HG03457 (cell line): ENCODE results near the gene CD6.

Experiments
- ATAC-seq: cut with Tn5 transposase; IDR thresholded peaks from one replicate; pipeline ENCODE4 v1.9.1; 2021; ENCODE audit warnings: moderate number of reproducible peaks; ENCODE audit not compliant: unreplicated experiment

Gene CD6

GRCh38 chr11:61007956-61008896, 36.7 kb downstream of the CD6 start:
- no peak for ATAC-seq

- no peak for ATAC-seq
Observed at GRCh38 chr11:61008971-61009370, 37.5 kb downstream of the CD6 start.

GRCh38 chr11:61009392-61010275, 38.2 kb downstream of the CD6 start:
- ATAC-seq = no peak

GRCh38 chr11:61010466-61011228, 39.2 kb downstream of the CD6 start:
- no peak for ATAC-seq

GRCh38 chr11:61011229-61011870, 39.9 kb downstream of the CD6 start:
- no peak for ATAC-seq

GRCh38 chr11:61011950-61012736, 40.7 kb downstream of the CD6 start:
- ATAC-seq = no peak

- no peak for ATAC-seq
Observed at GRCh38 chr11:61012737-61013215, 41.3 kb downstream of the CD6 start.

GRCh38 chr11:61018059-61018458, 46.6 kb downstream of the CD6 start:
- ATAC-seq = no peak

- ATAC-seq = no peak
Observed at GRCh38 chr11:61019037-61019831, 47.8 kb downstream of the CD6 start.

- no peak for ATAC-seq
Observed at GRCh38 chr11:61019832-61020405, 48.4 kb downstream of the CD6 start.

- ATAC-seq = no peak
Observed at GRCh38 chr11:61020551-61021235, 49.2 kb downstream of the CD6 start.

GRCh38 chr11:61021661-61022212, 50.3 kb downstream of the CD6 start:
- no peak for ATAC-seq

- ATAC-seq = no peak
Observed at GRCh38 chr11:61022311-61023085, 51.0 kb downstream of the CD6 start.

- no peak for ATAC-seq
Observed at GRCh38 chr11:61023086-61023965, 51.8 kb downstream of the CD6 start.

- ATAC-seq = no peak
Observed at GRCh38 chr11:61023966-61024295, 52.5 kb downstream of the CD6 start.
